GM19395 (cell line): ENCODE data around the gene SNCAIP.

Experiments
- ATAC-seq: cut with Tn5 transposase; IDR thresholded peaks from one replicate; pipeline ENCODE4 v1.9.1; 2021; ENCODE audit warnings: mild to moderate bottlenecking, moderate library complexity; ENCODE audit not compliant: unreplicated experiment

Gene SNCAIP

DNA sequence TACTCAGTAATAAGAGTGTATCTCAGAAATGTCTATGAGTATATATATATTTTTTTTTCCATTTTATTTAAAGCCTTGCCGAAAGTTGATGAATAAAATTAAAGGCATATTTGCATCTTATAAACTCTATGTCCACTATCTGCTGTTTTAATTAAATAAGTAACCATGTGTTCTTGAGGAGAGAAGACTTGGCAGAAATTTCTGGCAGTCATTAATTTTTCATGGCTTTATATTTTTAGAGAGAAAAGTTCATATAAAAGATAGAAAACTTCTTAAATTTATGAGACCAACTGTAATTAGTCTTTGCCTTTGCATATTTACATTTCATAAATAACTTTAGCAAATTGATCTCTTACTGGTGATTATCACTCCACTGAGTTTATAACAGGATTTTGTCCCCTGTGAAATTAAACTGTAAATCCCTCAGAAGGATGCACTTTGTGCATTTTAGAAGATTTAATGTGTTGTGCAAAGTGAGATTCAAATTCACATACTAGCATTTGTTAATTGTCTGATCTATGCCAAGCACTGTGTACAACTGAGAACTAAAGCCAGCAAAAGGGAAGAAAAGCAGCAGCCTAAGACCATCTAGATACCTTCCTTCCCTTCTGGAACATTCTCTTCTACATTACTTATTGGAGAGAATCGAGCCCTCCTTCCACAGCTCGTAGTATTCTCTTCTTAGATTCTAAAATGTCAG, 108.7 kb downstream of the SNCAIP start:
- ATAC-seq: no peak

GRCh38 chr5:122421374-122422079, 109.5 kb downstream of the SNCAIP start:
- ATAC-seq: peak; percentile 96

DNA sequence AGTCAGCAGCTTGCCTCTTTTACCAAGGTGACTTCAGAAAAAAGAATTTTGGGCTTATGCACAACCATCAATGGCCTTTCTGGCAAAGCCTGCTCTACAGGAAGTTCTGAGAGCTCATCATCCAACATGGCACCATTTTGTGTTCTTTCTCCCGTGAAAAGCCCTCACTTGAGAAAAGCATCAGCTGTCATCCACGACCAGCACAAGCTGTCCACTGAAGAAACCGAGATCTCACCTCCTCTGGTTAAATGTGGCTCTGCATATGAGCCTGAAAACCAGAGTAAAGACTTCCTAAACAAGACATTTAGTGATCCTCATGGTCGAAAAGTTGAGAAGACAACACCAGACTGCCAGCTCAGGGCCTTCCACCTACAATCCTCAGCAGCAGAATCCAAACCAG, 111.2 kb downstream of the SNCAIP start:
- no peak for ATAC-seq

GRCh38 chr5:122424132-122424531, 112.1 kb downstream of the SNCAIP start:
- no peak for ATAC-seq

DNA sequence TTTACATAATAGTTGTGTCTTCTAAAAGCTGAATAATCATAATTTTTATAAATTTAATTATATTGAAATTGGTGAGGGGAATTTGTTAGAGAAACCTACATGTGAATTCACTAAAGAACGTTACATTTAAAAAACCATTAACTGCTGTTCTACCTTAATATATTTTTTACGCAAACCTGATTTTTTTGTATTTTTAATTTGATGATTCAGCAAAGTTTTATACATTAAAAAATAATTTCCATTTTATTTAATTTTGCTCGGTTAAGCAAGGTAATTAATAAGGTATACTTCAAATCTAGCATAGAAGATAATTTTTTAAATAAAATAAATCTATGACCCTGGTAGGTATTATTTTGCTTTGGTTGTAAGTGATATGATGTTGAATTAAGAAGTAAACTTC, 114.3 kb downstream of the SNCAIP start:
- no peak for ATAC-seq

DNA sequence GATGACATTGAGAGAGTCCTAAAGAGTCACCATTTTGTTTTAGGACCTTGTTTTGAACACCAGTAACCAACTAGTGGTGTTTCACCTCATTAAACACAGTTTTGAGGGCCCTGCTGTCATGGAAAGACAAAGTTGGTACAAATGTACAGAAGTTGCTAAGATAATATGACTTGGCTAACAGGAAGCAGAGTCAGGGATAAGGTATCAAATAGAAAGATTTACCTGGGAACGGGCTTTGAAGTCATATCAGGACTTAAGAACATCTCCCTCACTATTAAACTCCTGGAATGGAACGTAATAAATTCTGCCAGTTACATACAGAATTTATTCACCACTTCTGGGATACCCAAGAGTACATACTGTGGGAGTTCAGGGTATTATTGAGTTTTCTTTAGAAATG, 115.6 kb downstream of the SNCAIP start:
- no peak for ATAC-seq

DNA sequence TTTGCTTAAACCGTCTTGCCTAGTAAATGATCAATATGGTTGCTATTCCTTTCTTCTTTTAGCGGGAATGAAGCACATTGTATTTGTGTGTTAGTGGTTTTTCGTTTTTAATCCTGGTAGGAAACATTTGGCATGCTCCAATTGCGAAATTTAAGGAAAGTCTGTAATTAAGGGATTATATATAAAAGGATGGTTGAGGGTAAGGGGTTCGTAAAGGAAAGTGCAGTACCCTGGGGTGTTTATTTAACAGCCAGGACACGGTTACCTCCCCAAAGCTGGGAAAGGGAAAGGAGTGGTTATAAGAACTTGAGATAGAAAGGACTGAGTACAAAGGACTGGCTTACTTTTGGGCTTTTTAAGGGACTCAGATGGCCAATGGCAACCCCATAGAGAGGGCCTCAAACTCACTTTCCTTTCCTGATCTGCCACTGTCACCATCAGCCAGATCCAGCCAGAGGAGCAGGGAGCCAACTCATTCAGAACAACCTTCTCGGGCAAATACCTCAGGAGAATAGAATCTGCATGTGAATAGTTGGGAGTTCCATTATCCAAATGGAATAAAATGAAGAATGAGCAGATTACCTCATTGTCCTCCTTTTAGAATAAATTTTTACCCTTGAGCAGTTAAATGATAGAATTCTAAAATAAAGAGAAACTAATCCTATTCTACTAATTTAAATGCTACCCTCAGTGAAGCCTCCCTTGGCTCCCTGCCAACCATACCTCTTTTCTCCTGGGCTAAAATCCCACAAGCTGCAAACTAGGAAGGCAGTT, 117.7 kb downstream of the SNCAIP start:
- no peak for ATAC-seq

DNA sequence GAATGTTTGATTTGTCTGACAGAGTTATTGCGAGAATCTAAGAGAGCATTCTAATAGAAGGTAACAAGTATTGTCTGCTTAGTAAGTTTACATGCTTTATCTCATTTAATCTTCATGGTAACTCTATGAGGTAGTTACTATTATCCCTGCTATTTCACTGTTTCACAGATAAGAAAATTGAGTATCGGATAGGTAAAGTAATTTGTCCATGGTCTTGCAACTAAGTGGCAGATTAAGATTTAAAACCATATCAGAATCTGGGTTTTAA, 118.2 kb downstream of the SNCAIP start:
- no peak for ATAC-seq

DNA sequence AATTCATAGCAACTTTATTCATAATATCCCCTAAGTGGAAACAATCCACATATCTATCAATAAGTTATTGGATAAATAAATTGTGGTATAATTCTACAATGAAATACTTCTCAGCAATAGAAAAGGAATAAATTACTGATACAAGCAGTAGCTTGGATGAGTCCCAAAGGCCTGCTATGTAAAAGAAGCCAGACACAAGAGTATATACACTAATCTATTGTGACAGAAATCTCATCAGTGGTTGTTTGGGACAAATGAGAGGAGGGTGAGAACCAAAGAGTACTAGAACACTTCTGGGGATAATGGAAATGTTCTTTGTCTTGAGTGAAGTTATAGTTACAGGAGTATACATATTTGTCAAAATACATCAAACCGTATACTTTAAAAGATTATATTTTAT, 119.3 kb downstream of the SNCAIP start:
- no peak for ATAC-seq

DNA sequence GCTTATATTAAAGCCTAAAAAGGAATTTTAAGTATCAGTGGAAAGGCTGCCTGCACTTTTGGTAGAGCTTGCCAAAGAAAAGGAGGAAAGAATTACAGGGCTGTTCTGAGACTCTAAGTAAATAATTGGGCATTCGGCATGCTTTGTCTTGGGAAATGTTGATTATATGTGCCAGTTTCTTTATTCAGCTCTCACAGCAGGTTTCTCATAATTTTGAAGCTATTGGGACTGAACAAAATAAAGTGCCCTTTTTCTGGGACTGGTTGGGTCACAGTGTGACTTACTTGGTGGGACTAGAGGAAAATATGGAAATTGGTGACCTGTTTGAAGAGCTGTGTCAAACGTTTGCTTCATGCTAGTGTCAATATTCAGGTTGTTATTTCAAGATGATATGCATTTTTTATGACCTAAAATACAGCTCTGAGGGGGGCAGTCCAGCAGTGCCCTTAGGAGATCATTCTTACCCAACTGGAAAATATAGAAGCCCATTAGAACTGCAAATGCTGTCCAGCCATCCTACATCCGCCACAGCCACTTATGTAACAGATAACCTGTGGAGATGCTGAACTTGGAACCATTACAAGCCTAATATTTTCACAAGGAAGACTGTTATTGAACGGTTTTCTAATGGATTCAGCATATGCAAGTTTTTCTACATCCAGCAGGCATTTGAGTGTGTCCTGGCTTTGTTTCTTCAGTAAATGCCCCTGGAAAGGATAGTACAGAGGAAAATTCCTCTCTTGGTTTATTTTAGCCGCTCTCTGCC, 122.4 kb downstream of the SNCAIP start:
- ATAC-seq: no peak

- no peak for ATAC-seq
Measured at GRCh38 chr5:122435234-122435633, 123.2 kb downstream of the SNCAIP start.

- ATAC-seq: no peak
Measured at GRCh38 chr5:122435761-122436160, 123.7 kb downstream of the SNCAIP start.

GRCh38 chr5:122436615-122437014, 124.6 kb downstream of the SNCAIP start:
- no peak for ATAC-seq

DNA sequence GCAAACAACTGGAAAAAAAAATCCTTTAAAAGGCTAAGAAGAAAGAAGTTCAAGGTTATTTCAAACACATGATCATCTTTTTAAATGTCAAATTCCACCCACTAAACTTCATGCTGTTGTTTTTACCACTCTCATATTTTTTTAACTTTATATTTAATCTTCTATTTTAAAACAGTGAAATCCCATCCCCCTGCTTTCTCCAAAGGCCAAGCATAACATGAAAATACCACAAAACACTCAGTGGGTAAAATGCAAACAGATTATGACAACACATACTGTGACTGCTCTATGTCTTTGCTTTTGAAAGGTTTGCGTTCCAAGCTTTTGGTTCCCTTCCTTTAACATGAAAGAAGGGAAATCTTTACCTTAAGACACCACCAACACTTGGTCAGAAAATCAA, 127.6 kb downstream of the SNCAIP start:
- no peak for ATAC-seq

- ATAC-seq: peak; percentile 67
Measured at GRCh38 chr5:122442938-122443337, 130.9 kb downstream of the SNCAIP start.

DNA sequence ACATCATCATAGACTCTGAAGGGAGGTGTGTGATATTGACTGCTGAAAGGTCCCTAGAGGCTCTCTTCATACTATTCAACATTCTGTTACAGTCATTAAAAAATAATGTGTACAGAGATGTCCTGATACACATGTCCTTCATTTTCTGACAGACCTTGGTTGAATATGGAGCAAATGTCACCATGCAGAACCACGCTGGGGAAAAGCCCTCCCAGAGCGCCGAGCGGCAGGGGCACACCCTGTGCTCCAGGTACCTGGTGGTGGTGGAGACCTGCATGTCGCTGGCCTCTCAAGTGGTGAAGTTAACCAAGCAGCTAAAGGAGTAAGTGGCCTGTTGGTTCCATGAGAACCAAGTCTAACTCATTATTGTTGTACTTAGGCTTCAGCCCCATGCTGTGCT, 132.4 kb downstream of the SNCAIP start:
- no peak for ATAC-seq

DNA sequence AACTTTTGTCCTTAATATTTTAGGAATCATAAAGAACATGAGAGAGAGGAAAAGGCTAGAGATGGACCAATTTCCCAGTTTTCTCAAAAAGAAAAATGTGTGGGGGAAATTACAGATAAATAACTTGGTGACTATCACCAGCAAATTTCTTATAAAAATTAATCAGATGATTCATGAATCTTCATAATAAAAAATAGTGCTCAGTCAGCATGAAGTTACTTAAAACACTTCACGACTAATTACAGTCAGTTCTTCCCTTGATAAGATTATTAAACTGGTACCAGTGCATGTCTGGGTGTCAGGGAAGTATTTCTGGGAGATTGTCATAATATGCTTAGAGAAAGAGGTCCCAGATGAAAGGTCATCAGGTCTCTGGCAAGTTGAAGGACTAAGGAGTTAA, 133.0 kb downstream of the SNCAIP start:
- no peak for ATAC-seq

DNA sequence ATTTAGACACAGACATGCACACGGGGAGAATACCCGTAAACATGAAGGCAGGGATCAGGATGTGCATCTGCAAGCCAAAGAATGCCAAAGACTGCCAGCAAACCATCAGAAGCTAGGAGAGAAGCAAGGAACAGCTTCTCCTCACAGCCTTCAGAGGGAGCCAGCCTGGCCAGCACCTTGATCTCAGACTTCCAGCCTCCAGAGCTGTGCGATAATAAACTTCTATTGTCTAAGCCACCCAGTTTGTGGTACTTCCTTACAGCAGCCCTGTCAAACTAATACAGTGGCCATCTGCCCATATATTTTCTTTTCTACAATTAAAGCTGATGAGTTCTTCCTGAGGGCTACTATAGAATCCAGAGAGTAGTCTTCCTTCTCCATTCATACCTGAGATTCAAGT, 135.0 kb downstream of the SNCAIP start:
- ATAC-seq: no peak

DNA sequence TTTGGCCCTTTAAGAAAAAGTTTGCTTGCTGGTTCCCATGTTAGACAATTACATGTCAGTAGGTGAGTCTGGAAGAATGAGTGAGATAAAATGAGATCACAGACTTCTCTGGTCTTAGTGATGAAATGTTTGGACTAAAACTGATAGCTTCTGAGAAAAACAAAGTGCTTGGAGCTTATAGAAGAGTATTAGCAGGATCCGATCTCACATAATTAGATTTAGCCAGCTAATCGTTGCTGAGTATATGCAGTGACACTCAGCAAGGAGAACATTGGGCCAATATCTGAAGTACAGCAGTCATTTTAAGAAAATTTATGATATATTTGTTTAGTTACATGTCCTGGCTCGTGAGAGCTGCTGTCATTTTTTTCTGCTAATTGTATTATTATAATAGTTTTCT, 135.8 kb downstream of the SNCAIP start:
- no peak for ATAC-seq

GRCh38 chr5:122454541-122454940, 142.5 kb downstream of the SNCAIP start:
- no peak for ATAC-seq

GRCh38 chr5:122455939-122456338, 143.9 kb downstream of the SNCAIP start:
- ATAC-seq: no peak
